Measurements from ENCODE around the gene RUNDC3A.
"Not testable (repeated sequence)": the region's sequence is repeated elsewhere in the genome, so short reads cannot be mapped to it uniquely, and the experiment has no call there.

GRCh38 chr17:44330263-44330662 is 21.9 kb downstream of the RUNDC3A start:
- TF ChIP-seq POLR2AphosphoS5 (IDR thresholded peaks at IDR 0.05; ENCODE audit: borderline replicate concordance, low read depth, low read length); FOXP2 (optimal IDR thresholded peaks at IDR 0.05; ENCODE audit: control extremely low read depth, extremely low read length, insufficient read depth): not testable (repeated sequence)

All from SK-N-MC (cell line).